Lung (tissue), 16 donors: ENCODE measurements around the gene SNRPD1. TPM values are rescaled to one million over a fixed set of nuclear protein-coding genes. Genes with fewer than 3 reads are reported as not detected.

ENCODE experiments used
- ATAC-seq: fragments of 200-7000 bp; cut with Tn5 transposase; one replicate; pipeline ENCODE4 v1.9.1; 2020; ENCODE audit warnings: moderate number of reproducible peaks; ENCODE audit not compliant: insufficient read depth, low FRiP score
- DNase-seq, 3 donors: peaks; one replicate each; pipeline ENCODE4 v3.0.0-alpha.2; 2013 to 2017
- H3K27ac ChIP-seq, 2 donors: one replicate each; pipeline ENCODE4 v1.5.1; 2013; ENCODE audit warnings: mild to moderate bottlenecking in 2 of 2, moderate library complexity in 2 of 2, control low read depth in 1 of 2, inconsistent platforms in 1 of 2, low read depth in 1 of 2, low read length in 1 of 2
- H3K27me3 ChIP-seq, 3 donors: one replicate each; pipeline ENCODE4 v1.5.1; 2013; ENCODE audit warnings: low read length in 2 of 3; ENCODE audit not compliant: control insufficient read depth in 3 of 3, insufficient read depth in 3 of 3
- H3K36me3 ChIP-seq, 4 donors: one replicate each; pipeline ENCODE4 v1.5.1; 2013; ENCODE audit warnings: low read length in 4 of 4, mild to moderate bottlenecking in 1 of 4, moderate library complexity in 1 of 4; ENCODE audit not compliant: control insufficient read depth in 4 of 4, insufficient read depth in 4 of 4
- H3K4me1 ChIP-seq, 5 donors: one replicate each; pipeline ENCODE4 v1.5.1; 2013; ENCODE audit warnings: low read length in 5 of 5, mild to moderate bottlenecking in 2 of 5, moderate library complexity in 1 of 5; ENCODE audit not compliant: control insufficient read depth in 5 of 5, insufficient read depth in 5 of 5
- H3K4me3 ChIP-seq: one replicate; pipeline ENCODE4 v1.5.1; 2013; ENCODE audit warnings: mild to moderate bottlenecking, control low read depth, moderate library complexity
- H3K9ac ChIP-seq, 2 donors: one replicate each; pipeline ENCODE4 v1.5.1; 2013; ENCODE audit warnings: low read length in 2 of 2, control low read depth in 1 of 2; ENCODE audit not compliant: insufficient read depth in 1 of 2
- H3K9me3 ChIP-seq, 4 donors: one replicate each; pipeline ENCODE4 v1.5.1; 2013; ENCODE audit warnings: low read length in 3 of 4, mild to moderate bottlenecking in 1 of 4, moderate library complexity in 1 of 4; ENCODE audit not compliant: control insufficient read depth in 4 of 4, insufficient read depth in 3 of 4
- CTCF ChIP-seq: IDR thresholded peaks from 2 replicates; pipeline ENCODE4 v1.5.1; 2012; ENCODE audit warnings: mild to moderate bottlenecking; ENCODE audit errors: control extremely low read depth, extremely low read depth
- WGBS, 2 donors: extraction: QIAGEN DNeasy Blood & Tissue Kit; methylation state at CpG; one replicate each; pipeline ENCODE4 v1.1.7; 2013; 5-methylcytosine and 5-hydroxymethylcytosine counted together
- long read RNA-seq, 5 donors: transcript quantifications; one replicate each; lab custom pipeline, GENCODE V29; 2026
- polyA plus RNA-seq, 2 donors: library from polyadenylated mRNA; stranded (reverse); fragments of 200-250 nt; gene quantifications; one replicate each; pipeline ENCODE4 v1.2.1, GENCODE V29; 2013
- total RNA-seq, 2 donors: library from RNA; depleted of rRNA in 1 of 2; stranded (reverse); fragments of >200 nt in 1 of 2; gene quantifications; one replicate each; pipeline ENCODE4 v1.2.1, GENCODE V29; 2014 to 2021
- donor health status: control.
- donor health status: control.
- donor health status: Bipolar disorder and iron deficiency.
- donor health status: healthy.
- donor health status: DM: yes; HTN: yes; CAD: no.

Gene SNRPD1
- total RNA-seq, result 10 to 100 TPM; 13.7 to 37.0 TPM
- 10 to 100 TPM; 19.2 to 24.1 TPM for polyA plus RNA-seq
- long read RNA-seq, donor 1, full-length matches to known transcripts, result 86 of 94 reads
- long read RNA-seq, donor 1, partial matches to known transcripts, result 8 of 94 reads
- long read RNA-seq, donor 1, other reads (novel, unspliced or antisense), result 0 of 94 reads
- long read RNA-seq, donor 2, full-length matches to known transcripts, result 53 of 58 reads
- long read RNA-seq, donor 2, partial matches to known transcripts, result 5 of 58 reads
- long read RNA-seq, donor 2, other reads (novel, unspliced or antisense), result 0 of 58 reads
- long read RNA-seq, donor 3, full-length matches to known transcripts, result 89 of 107 reads
- long read RNA-seq, donor 3, partial matches to known transcripts, result 18 of 107 reads
- long read RNA-seq, donor 3, other reads (novel, unspliced or antisense), result 0 of 107 reads
- long read RNA-seq, donor 4, full-length matches to known transcripts, result 70 of 87 reads
- long read RNA-seq, donor 4, partial matches to known transcripts, result 17 of 87 reads
- long read RNA-seq, donor 4, other reads (novel, unspliced or antisense), result 0 of 87 reads
- long read RNA-seq, donor 5, full-length matches to known transcripts, result 153 of 190 reads
- long read RNA-seq, donor 5, partial matches to known transcripts, result 31 of 190 reads
- long read RNA-seq, donor 5, other reads (novel, unspliced or antisense), result 6 of 190 reads

GRCh38 chr18:21612125-21613039 is at the start of gene SNRPD1:
Gene SNRPD1 (plus strand): TSS chr18:21612314. CDS start chr18:21612430, 116 bp downstream.
- WGBS, 2 donors, result 1% methylated on average over 58 to 59 of the region's 59 CpGs
- Histone ChIP-seq H3K4me1 (peaks cover 0 to 11% (median 5%) of the 10 kb centered on the region in 5 donors), H3K9me3 (no peaks in the 10 kb centered on the region), H3K4me3 (peak within 1 kb of the TSS; percentile 96), H3K27ac (peak within 1 kb of the TSS; percentile 74 to 92), H3K36me3 (peaks cover 0 to 16% (median 5%) of the 10 kb centered on the region in 4 donors), H3K9ac (peak within 1 kb of the TSS; percentile 7 to 87), H3K27me3 (no peaks in the 10 kb centered on the region)
- TF ChIP-seq CTCF, result peak; percentile 93
- ATAC-seq, result peak; percentile 100
- DNase-seq, result peak; percentile 93 to 96 (median 93)

GRCh38 chr18:21571772-21572171 is 40.3 kb upstream of the SNRPD1 start:
- DNase-seq, result peak in 2 of 3 donors; percentile 16 to 39
- Histone ChIP-seq H3K9me3 (no peaks in the 10 kb centered on the region), H3K4me1 (peaks cover 0 to 4% (median 0%) of the 10 kb centered on the region in 5 donors), H3K9ac (no peak overlapping the region), H3K27ac (no peak overlapping the region), H3K4me3 (no peak overlapping the region), H3K27me3 (no peaks in the 10 kb centered on the region), H3K36me3 (peaks cover 7 to 19% (median 17%) of the 10 kb centered on the region in 4 donors)
- no peak for TF ChIP-seq CTCF
- ATAC-seq, result no peak

- 96% methylated on average over 4 of the region's 4 CpGs for WGBS, 2 donors
- ATAC-seq, result no peak
- peaks cover 0 to 4% (median 0%) of the 10 kb centered on the region in 5 donors for H3K4me1 ChIP-seq
- no peak overlapping the region for H3K27ac ChIP-seq
- DNase-seq, result no peak
- H3K36me3 ChIP-seq, result peaks cover 6 to 19% (median 10%) of the 10 kb centered on the region in 4 donors
- H3K9me3 ChIP-seq, result no peaks in the 10 kb centered on the region
- TF ChIP-seq CTCF, result no peak
- H3K27me3 ChIP-seq, result no peaks in the 10 kb centered on the region
- no peak overlapping the region for H3K4me3 ChIP-seq
- H3K9ac ChIP-seq, result no peak overlapping the region
These were observed 36.5 kb upstream of the SNRPD1 start for GRCh38 chr18:21575656-21576055.
